ENCODE results near the gene KLHL13. TPM values are rescaled to one million over a fixed set of nuclear protein-coding genes. Genes with fewer than 3 reads are reported as not detected.
A peak's percentile ranks its signal among the peaks of the same experiment; 100 is the strongest.
"Not testable (repeated sequence)": the region's sequence is repeated elsewhere in the genome, so short reads cannot be mapped to it uniquely, and the experiment has no call there.

The KLHL13 gene, protein sequence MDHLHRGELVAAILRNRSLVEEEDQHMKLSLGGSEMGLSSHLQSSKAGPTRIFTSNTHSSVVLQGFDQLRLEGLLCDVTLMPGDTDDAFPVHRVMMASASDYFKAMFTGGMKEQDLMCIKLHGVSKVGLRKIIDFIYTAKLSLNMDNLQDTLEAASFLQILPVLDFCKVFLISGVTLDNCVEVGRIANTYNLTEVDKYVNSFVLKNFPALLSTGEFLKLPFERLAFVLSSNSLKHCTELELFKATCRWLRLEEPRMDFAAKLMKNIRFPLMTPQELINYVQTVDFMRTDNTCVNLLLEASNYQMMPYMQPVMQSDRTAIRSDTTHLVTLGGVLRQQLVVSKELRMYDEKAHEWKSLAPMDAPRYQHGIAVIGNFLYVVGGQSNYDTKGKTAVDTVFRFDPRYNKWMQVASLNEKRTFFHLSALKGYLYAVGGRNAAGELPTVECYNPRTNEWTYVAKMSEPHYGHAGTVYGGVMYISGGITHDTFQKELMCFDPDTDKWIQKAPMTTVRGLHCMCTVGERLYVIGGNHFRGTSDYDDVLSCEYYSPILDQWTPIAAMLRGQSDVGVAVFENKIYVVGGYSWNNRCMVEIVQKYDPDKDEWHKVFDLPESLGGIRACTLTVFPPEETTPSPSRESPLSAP
- 10.0 TPM for total RNA-seq

DNA sequence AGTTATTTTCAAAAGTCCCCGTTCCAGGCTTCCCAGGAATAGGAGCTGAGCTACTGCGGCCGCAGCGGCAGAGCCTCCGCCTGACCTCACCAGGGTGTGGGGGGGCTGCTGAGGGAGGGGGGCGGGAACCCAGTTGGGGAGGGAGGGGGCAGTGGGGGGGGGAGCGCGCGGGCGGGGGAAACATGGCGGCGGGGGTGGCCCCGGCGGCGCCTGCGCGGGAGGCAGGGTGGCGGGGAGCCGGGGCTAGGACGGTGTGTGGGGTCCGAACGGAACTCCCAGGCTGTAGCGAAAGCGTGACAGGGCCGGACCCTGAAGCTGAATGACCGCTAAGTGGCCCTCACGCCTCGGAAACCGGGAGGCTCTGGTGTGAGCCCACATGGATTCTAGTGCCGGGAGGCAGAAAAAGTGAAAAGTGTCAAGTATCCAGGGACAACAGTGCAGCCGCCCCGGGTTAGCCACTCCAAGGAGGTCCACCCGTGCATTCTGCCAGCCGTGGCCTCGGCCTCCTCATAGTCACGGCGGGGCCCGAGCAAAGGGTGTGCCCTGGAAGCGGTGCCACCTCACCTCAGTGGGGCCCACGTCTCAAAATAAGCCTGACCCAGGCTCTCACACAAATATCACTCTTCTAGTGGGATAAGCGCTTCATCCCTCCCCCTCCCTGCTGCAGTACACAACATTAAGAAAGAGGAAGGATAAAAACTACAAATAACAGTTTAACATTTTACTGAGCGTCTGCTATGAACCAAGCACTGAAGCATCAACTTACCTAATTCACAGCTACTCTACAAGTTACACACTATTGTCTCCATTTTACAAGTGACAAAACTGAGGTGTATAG lies at the start of gene KLHL13:
Gene KLHL13 (minus strand): TSS at position 98 of the 838 bp plus-strand sequence. CDS start 88,337 bp downstream, outside the sequence.
- DNase-seq (ENCODE audit: low read depth in 2 of 3, low spot score in 2 of 3), result peak in 2 of 3 donors; percentile 37 to 60

DNA sequence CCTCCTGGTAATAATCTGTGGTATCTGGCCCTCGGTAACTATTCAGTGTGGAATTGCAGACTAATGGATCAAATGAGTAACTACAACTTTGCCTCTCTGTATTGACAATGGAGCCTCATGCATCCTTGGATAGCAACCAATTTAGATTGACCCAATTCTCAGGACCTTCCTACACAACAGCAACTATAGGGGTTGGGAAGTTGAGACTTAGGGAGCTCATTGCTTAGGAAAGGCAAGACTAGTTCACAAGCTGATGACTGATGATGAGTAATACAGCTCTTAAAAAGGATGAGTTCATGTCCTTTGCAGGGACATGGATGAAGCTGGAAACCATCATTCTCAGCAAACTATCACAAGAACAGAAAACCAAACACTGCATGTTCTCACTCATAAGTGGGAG lies 47.5 kb upstream of the KLHL13 start:
- DNase-seq (ENCODE audit: low read depth in 2 of 3, low spot score in 2 of 3), result no peak

DNA sequence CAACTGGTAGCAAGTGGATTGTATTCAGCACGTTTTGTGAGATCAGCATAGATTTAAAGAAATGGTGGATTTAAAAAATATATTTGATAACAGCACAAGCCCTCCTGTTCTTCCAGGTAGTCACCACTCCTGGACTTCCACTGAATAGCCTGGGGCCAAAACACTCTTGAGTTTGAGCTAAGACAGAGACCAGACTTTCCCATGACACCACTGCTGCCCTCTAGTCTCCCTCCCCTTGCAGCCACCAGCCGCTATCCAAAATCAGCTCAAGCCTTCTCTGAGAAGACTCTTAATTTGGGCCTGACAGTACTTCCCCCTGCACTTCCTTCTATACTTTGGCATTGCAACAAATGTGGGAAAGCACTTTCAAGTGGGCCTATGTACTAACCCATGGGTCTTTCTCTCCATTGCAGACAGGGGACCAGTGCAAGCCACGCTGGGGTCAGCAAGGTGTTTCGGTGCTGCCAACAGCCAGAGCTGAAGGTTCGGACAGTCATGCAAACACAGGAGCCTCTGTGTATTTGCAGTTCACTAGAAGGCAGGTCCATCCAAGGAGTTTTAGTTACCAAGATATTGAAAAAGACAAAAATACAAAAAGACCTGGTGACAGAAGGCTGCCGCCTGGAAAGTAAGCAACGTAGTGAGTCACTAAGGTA lies 40.5 kb upstream of the KLHL13 start:
- DNase-seq (ENCODE audit: low read depth in 2 of 3, low spot score in 2 of 3), result no peak

DNA sequence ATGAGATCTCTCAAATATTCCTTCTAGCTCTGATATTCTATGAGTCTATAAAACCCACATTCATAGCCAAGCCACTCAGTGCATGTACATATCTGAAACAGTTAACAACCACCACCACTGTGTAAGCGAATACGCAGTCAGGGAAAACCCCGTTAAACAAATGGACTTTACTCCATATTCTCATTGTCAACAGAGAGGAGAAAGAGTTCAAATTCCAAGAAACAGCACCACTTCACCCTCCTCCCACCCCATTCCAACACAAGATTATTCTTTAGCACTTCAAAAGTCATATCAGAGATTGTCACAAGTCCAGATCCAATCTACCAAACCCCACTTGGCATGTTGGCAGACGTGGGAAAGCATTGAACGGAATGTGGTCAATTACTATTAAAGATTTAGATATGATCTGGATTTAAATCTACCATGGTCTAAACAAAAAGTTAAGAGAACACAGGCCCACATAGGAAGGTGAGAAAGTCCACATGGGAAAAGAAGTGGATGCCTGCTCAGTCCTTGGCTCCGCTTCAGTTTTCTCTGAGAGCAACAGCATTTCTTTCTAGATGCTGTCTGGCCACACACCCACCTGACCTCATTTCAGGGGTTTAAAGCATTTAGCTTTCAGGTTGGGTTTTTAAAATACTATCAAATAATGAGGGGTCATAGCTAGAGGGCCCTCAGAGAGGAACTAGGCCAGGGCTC lies 39.8 kb upstream of the KLHL13 start:
- no peak for DNase-seq (ENCODE audit: low read depth in 2 of 3, low spot score in 2 of 3)

DNA sequence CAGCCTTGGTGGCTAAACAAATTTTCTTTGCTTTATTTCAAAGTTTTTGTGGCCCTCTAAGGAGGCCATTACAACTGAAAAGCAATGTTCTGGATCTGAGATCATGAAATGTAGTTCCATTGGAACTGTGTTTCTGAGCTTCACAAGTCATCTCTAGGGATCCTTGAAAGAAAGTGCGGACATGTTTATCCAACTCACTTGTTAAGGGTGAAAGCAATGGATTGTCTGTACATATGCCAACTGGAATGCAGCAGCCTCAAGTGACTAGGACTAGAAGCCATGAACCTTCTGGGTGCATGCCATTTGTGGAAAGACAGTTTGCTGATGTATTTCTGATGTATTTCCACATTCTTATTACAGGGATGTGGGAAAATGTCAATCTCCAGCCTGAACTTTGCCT lies 36.7 kb upstream of the KLHL13 start:
- DNase-seq (ENCODE audit: low read depth in 2 of 3, low spot score in 2 of 3), result no peak

DNA sequence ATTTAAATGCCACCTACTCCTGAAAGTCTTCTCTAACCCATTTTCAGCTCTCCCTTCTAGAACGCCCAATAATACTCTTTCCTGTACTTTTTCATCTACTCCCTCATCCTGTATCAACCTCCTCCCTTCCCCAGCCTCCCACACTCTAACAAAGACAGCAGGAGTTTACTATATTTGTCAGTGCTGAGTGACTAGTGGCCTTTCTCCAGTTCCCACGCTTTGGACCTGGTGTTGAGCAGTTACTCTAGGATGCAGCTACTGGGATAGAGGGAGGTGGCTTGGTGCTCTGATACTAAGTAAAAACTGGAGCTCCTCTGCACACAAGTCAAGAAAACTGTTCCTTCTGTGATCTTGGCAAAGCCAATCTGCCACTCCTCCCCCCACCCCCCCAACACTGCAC lies 36.1 kb upstream of the KLHL13 start:
- DNase-seq (ENCODE audit: low read depth in 2 of 3, low spot score in 2 of 3), result no peak

DNA sequence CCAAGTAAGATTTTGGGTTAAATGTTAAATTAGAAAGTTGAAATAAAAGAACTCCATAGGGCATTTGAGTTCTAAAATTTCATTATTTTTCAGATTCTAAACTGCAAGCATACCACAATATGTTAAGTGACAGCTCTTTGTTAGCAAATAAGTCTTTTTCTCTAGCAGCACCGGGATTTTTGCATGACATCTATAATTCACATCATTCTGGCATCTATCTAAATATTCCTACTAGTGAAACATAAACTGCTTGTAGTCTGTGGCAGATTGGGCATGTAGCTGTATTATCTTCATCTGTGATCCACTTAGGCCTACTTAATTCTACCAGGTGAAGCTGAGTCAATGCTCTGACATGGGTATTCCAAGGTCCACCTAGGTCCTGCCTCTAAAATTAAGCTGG lies 32.1 kb upstream of the KLHL13 start:
- no peak for DNase-seq (ENCODE audit: low read depth in 2 of 3, low spot score in 2 of 3)

DNA sequence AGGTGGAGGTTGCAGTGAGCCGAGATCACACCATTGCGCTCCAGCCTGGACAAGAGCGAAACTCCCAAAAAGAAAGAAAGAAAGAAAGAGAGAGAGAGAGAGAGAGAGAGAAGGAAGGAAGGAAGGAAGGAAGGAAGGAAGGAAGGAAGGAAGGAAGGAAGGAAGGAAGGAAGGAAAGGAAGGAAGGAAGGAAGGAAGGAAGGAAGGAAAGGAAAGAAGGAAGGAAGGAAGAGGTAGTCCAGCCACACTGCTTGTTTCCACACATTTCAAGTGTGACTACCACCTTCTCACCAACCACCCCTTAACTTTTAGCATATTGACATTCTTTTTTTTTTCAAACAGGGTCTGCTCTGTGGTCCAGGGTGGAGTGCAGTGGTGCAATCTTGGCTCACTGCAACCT lies 31.2 kb upstream of the KLHL13 start:
- not testable (repeated sequence) for DNase-seq (ENCODE audit: low read depth in 2 of 3, low spot score in 2 of 3)

DNA sequence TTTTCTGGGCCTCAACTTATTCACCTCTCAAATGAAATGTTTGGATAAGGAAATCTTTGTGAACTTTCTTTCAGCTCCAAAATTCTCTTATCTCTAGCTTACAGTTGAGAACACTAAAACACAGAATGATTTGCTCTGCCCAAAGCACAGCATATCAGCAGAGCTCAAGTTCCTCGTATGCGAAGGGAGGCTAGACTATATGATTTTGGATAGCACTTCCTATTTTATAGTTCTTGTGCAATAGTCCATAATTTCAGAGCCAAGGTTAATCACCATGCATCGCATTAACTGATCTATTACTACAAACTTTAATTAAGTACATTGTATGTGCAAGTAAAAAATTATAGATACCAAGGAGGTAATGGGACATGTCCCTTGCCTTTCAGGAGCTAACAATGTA lies 27.0 kb upstream of the KLHL13 start:
- no peak for DNase-seq (ENCODE audit: low read depth in 2 of 3, low spot score in 2 of 3)

DNA sequence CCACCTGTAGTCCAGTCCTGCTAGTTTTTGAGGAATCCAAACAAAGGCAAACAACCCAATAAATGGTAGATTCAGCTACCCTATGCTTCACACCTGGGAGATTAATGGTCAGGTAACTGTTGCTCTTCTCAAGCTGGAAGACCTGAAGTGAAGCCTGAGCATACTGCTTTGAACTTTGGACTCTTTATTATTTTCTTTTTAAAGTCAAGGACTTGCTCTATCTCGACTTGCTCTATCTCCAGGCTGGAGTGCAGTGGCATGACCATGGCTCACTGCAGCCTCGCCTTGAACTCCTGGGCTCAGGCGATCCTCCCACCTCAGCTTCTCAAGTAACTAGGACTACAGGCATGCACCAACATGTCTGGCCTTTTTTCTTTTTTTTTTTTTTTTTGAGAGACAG lies 14.7 kb upstream of the KLHL13 start:
- DNase-seq (ENCODE audit: low read depth in 2 of 3, low spot score in 2 of 3), result no peak

DNA sequence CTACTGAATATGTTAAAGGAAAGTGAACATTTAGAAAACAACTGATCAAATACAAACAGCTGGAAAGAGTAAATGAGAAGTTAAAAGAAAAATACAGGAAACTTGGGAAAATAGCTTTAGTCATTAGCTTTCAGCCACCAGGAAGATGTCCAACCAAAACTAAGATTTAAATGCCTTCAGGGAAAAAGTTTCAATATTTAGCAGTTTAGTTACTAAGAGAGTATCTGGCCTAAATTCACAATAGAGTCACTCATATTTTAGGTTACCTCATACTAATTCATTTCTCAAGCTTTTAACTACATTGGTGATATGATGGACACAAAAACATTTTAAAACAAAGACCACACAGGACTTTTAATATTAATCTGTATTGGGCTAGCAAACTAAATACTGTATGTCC lies 13.1 kb upstream of the KLHL13 start:
- no peak for DNase-seq (ENCODE audit: low read depth in 2 of 3, low spot score in 2 of 3)

DNA sequence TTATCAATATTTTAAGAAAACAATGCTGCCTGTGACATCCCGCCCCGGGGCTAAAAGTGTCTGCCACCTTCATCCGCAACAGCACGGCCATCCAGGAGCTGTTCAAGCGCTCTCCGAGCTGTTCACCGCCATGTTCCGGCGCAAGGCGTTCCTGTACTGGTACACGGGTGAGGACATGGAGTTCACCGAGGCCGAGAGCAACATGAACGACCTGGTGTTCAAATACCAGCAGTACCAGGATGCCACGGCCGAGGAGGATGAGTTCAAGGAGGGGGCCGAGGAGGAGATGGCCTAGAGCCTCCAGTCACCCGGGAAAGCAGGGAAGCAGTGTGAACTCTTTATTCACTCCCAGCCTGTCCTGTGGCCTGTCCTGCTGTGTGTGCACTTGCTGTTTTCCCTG lies 12.1 kb upstream of the KLHL13 start:
- no peak for DNase-seq (ENCODE audit: low read depth in 2 of 3, low spot score in 2 of 3)

DNA sequence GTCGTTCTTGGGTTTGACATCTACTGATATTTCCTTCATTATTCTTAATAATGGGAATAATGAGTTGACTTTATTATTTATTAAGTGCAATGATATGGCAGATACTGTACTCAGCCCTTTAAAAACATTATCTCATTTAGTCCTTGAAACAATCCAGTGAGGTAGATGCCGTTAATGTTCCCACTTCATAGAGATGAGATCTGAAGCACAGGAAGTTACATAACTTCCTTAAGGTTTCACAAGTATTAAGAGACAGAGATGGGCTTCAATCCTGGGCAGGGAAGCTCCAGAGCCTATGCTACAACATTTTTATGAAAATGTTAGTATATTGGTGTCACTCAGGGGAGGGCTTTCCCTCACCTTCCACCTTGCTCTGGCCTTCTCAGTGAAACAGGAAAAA lies 9.7 kb upstream of the KLHL13 start:
- no peak for DNase-seq (ENCODE audit: low read depth in 2 of 3, low spot score in 2 of 3)

DNA sequence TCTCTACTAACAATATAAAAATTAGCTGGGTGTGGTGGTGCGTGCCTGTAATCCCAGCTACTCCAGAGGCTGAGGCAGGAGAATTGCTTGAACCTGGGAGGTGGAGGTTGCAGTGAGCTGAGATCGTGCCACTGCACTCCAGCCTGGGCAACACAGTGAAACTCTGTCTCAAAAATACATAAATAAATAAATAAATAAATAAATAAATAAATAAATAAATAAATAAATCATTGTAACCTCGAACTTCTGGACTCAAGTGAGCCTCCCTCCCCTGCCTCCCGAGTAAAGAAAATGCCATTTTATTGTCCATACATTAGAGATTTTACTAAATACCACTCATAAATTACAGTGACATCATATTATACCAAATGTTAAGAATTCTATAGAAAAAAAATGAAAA lies 7.6 kb upstream of the KLHL13 start:
- not testable (repeated sequence) for DNase-seq (ENCODE audit: low read depth in 2 of 3, low spot score in 2 of 3)

DNA sequence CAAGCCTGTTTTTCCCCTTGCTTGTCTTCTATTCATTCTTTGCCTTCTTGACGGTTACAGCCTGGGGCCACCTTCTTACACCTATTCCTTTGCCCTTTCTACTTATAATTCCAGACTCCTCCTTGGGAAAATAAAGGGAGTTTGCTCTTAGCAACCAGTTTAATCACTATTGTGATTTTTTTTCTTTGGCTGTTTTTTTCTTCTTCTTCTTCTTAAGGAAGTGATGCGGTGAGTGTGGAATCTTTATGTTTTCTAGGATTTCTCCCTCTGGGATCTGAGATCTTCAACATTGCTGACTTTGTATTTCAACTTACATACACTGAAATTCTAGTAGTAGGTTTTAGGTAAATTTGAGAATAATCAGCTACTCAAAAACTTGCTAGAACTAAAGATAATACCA lies 1.1 kb upstream of the KLHL13 start:
- DNase-seq (ENCODE audit: low read depth in 2 of 3, low spot score in 2 of 3), result no peak

DNA sequence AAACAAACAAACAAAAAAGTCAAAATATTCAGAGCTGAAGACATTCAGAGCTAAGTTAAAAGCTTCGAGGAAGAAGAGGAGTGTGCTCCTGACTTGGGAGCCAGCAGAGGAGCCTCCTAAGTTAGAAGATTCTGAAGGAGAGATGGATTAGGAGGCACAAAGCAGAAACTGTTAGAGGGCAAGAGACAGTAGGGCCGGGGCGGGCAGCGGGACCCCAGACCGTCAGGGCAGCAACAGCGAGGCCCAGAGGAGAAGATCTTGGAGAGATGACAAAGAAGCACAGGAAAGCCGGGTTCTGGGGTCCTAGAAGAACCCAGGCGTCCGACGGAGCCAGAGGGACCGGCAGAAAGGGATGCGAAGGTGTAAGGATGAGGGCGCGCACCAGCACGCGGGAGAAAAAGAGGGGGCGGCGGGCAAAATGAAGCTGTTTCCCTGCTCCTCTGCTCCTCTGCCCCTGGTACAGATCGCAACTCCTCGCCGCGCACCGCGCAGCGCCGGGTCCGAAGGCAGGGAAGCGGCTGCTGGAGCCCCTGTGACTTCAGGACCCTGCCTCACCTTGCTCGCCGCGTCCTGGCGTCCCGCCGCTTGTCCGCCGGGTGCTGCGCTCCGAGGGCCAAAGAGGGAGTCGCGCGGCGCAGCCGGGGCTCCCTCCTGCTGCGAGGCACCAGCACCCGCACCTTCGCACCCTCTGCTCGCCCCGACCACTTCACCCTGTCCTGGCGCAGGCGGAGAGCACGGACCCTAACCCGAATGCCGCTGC lies 477 bp downstream of the KLHL13 start:
- DNase-seq (ENCODE audit: low read depth in 2 of 3, low spot score in 2 of 3), result no peak

DNA sequence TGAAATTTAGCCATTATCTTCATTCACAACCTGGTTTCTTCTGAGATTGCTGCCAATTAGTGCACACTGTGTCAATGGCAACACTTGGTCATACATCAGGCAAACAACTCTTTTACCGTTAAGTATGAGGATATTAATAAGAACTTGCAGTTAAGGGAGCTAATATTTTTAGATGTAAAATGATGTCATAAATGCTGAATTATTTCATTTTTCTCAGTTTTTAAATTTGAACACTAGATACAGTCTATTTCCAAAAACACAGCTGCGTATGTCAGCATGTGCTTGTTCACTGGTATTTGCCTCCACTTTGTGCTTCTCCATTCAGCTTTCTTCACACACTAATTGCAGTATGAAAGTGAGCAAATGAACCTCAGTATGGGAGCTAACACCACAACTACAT lies 1.6 kb downstream of the KLHL13 start:
- no peak for DNase-seq (ENCODE audit: low read depth in 2 of 3, low spot score in 2 of 3)

DNA sequence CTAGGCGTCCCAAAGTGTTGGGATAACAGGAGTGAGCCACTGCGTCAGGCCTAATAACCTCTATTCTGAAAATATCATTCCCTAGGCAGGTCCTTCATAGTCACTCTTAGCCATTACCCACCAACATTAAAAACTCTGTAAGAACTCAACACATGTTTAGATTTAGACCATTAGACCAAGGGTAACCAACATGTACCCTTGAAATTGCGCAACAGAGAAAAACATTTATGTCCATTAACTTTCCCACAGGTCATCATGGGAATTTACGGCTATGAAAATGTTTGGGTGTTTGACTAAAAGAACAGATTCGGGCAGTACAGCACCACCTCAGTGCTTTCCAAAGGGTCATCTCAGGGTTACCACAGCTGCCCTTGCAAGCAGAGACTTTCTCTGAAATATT lies 7.5 kb downstream of the KLHL13 start:
- no peak for DNase-seq (ENCODE audit: low read depth in 2 of 3, low spot score in 2 of 3)

DNA sequence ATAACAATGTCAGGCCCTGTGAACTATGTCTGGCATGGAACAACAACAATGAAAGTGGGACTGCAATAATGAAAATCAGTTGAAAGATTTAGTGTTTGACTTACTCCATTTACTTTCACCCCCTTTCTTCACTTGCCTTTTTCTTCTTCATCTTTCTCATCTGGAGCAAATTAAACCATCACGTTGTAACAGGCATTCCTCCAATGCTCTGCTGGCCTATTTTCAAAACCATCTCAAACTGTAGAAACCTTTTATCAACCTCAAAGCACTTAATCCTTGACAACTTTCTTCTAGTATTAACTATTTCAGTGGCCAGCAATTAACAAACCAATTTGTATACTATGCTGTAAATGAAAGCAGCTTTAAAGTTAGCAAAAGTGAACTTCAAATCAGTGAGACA lies 8.3 kb downstream of the KLHL13 start:
- no peak for DNase-seq (ENCODE audit: low read depth in 2 of 3, low spot score in 2 of 3)

DNA sequence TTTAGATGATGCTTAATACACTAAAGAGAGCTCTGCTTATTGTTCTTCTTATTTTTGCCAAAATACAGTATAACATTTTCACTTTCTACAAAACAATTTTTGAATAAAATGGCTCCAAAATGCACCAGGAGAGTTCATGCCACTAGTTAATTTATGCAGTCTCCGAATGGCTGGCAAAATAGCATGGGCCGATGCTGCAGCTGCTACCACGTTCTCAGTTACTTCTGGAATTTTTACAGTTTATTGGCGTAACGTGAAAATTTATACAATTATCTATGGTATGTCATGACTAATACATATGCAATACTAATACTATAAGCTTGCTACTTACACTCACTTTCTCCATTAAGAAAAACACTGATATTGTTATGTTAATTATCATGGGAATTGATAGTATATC lies 16.5 kb downstream of the KLHL13 start:
- no peak for DNase-seq (ENCODE audit: low read depth in 2 of 3, low spot score in 2 of 3)
